Activated CD8-positive, alpha-beta memory T cell treated with anti-CD3 and anti-CD28 coated beads, Interleukin-2, amount 10 ng/mL, durations not matched to agents 7 days and 5 days (primary cell): ENCODE results near the gene MACROH2A1. TPM values are rescaled to one million over a fixed set of nuclear protein-coding genes. Genes with fewer than 3 reads are reported as not detected.
A peak's percentile ranks its signal among the peaks of the same experiment; 100 is the strongest.

ENCODE experiments used
- ATAC-seq: fragments of 150-1000 bp; cut with Tn5 transposase; one replicate; pipeline ENCODE4 v1.10.0; 2021; ENCODE audit warnings: moderate library complexity
- CTCF ChIA-PET: fragments of 350-600 bp; sonication (Branson Sonifier 250); formaldehyde crosslinking; loops from one replicate; lab custom pipeline; 2021; ENCODE audit warnings: antibody characterized with exemption; lab: Charles Lee
- DNase-seq: peaks from one replicate; pipeline ENCODE4 v3.0.0-alpha.2; 2020
- H3K27ac Mint-ChIP-seq: one replicate; pipeline ENCODE4 v1.8.0; 2021; ENCODE audit warnings: mild to moderate bottlenecking, mixed read lengths
- H3K27me3 Mint-ChIP-seq: one replicate; pipeline ENCODE4 v1.8.0; 2021; ENCODE audit warnings: mixed read lengths
- H3K36me3 Mint-ChIP-seq: one replicate; pipeline ENCODE4 v1.8.0; 2021; ENCODE audit warnings: mild to moderate bottlenecking, mixed read lengths
- H3K4me1 Mint-ChIP-seq: one replicate; pipeline ENCODE4 v1.8.0; 2021; ENCODE audit warnings: mixed read lengths
- H3K4me3 Mint-ChIP-seq: one replicate; pipeline ENCODE4 v1.8.0; 2021; ENCODE audit warnings: mild to moderate bottlenecking, moderate library complexity, mixed read lengths
- H3K9me3 Mint-ChIP-seq: one replicate; pipeline ENCODE4 v1.8.0; 2022; ENCODE audit warnings: low read depth, mixed read lengths
- total RNA-seq, 2 experiments: library from RNA; stranded (reverse); gene quantifications; one replicate each; pipeline ENCODE4 v1.2.3, GENCODE V29; 2021

MACROH2A1 gene
- total RNA-seq, 2 experiments from 2014 or later, result 281 to 327 TPM

DNA sequence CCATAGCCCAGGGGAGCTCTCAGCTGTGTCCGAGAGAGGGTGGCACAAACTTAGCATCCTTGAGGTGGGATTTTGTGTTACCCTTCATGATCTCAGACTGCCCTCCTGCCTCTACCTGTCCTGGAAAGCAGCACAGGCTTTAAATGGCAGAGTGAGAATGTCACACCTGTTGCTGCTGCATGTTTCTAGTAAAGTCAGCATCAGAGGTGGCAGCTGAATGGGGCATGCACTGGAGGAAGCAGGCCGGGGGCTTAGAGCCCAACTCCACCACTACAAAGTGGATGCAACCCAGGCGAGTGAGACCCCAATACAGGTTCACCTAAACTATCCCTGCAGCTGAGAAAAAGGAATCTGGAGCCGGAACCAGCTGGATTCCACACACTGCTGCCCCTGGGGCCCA is 51.6 kb downstream of the MACROH2A1 start:
- CTCF ChIA-PET, result interaction anchor here (0.7 kb wide), 1 partner anchor 9 kb away, joined by 3 read pairs; no protein-coding TSS in a partner anchor
- Mint-ChIP-seq H3K4me1 (no peaks in the 10 kb centered on the region), H3K27ac (no peak overlapping the region), H3K36me3 (peaks cover 36% of the 10 kb centered on the region), H3K4me3 (no peak overlapping the region), H3K27me3 (no peaks in the 10 kb centered on the region), H3K9me3 (no peaks in the 10 kb centered on the region)
- DNase-seq, result no peak
- no peak for ATAC-seq

DNA sequence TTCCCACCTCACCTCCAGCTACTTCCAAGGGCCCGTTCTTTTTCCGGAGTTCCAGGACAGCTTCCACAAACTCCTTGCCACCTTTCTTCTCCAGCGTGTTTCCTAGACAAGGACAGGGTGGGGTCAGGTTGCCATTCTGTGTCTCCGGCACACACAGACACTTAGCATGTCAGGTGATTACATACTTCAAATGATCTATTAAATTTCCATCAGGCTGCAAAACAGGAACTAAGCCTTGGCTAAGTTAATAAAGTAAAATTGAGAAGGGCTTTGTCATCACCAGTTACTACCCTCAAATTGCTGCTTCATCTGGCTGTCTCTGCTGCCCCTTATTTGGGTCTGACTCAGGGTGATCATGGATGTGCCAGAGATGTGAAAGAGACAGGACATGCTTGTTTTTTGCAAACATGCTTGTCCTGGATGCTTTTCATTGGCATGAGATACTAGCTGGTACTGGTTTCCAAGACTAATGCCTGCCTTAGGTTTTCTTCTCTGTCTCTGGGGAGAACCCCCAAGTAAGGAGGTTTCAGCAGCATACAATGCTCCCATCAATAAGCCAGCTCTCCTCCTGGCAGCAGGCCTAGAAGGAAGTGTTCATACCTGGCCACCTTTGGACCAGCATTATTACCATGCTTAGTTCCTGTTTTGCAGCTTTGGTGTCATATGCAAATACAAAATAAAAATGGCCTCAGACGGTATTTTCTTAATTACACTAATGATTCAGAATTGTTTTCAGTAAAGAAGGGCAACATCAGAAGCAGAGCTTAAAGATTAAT is 52.9 kb downstream of the MACROH2A1 start:
- Mint-ChIP-seq H3K9me3 (no peaks in the 10 kb centered on the region), H3K36me3 (peaks cover 41% of the 10 kb centered on the region), H3K27ac (no peak overlapping the region), H3K27me3 (no peaks in the 10 kb centered on the region), H3K4me1 (no peaks in the 10 kb centered on the region), H3K4me3 (no peak overlapping the region)
- ATAC-seq (no peak), DNase-seq (no peak)
- CTCF ChIA-PET, result no interaction called here

DNA sequence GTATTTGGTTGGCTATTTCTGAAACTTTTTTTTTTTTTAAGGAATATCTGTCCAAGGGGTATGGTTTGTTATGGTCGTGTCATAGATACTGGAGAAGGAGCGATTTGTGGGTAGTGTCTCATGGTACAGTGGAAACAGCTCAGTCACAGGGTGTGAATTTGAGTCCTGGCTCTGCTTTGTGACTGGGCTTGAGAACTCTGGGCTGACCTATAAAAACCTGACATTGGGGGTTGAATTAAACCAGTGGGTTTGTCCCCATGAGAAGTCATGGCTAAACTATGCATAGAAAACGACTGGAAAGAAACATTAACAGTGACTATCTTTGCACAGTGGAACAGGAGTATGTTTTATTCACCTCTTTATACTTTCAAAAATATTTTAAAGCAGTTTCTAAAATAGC is 54.7 kb downstream of the MACROH2A1 start:
- peaks cover 32% of the 10 kb centered on the region for H3K36me3 Mint-ChIP-seq
- CTCF ChIA-PET, result no interaction called here
- no peaks in the 10 kb centered on the region for H3K27me3 Mint-ChIP-seq
- no peak for DNase-seq
- H3K4me3 Mint-ChIP-seq, result no peak overlapping the region
- no peaks in the 10 kb centered on the region for H3K4me1 Mint-ChIP-seq
- ATAC-seq, result no peak
- H3K9me3 Mint-ChIP-seq, result no peaks in the 10 kb centered on the region
- H3K27ac Mint-ChIP-seq, result no peak overlapping the region

DNA sequence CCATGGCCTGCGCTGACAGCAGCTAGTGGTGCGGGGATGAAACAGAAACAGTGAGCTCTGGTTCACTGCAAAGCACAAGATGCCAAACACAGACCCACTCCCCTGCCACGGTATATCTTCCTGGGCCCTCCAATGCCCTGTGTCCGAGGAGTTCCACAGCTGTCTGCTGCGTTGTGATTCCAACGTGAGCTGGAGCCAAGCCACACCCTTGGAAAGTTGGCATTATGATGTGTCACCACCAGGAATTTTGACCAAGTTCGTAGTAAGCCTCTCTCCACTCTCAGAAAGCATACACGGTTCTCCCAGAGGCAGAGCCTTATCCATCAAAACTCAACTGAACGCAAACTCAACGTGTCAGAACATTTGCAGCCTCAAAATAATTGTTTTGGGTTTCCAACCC is 55.6 kb downstream of the MACROH2A1 start:
- DNase-seq (no peak), ATAC-seq (no peak)
- H3K36me3 Mint-ChIP-seq, result peaks cover 30% of the 10 kb centered on the region
- H3K27me3 Mint-ChIP-seq, result no peaks in the 10 kb centered on the region
- no peaks in the 10 kb centered on the region for H3K9me3 Mint-ChIP-seq
- no peak overlapping the region for H3K4me3 Mint-ChIP-seq
- H3K4me1 Mint-ChIP-seq, result no peaks in the 10 kb centered on the region
- peak overlapping the region; percentile 10 for H3K27ac Mint-ChIP-seq
- CTCF ChIA-PET, result interaction anchor here (1.2 kb wide), 1 partner anchor 209 kb away, joined by 3 read pairs; no protein-coding TSS in a partner anchor

DNA sequence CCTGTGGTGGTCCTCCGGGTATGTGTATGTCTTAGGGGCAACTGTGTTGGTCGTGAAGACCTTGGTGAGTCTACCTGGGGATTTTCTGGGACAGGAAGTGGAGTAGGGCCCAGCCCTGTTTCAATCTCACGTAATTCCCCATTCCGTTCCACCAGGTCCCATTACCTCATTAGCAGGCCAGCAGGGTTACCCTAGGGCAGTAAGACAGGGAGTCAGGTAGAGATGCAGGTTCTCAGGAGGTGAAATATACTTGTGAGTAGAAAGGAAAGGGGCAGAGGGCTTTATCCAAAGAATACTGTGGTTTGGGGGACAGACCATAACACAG is 56.5 kb downstream of the MACROH2A1 start:
- peaks cover 30% of the 10 kb centered on the region for H3K36me3 Mint-ChIP-seq
- no peak for DNase-seq

DNA sequence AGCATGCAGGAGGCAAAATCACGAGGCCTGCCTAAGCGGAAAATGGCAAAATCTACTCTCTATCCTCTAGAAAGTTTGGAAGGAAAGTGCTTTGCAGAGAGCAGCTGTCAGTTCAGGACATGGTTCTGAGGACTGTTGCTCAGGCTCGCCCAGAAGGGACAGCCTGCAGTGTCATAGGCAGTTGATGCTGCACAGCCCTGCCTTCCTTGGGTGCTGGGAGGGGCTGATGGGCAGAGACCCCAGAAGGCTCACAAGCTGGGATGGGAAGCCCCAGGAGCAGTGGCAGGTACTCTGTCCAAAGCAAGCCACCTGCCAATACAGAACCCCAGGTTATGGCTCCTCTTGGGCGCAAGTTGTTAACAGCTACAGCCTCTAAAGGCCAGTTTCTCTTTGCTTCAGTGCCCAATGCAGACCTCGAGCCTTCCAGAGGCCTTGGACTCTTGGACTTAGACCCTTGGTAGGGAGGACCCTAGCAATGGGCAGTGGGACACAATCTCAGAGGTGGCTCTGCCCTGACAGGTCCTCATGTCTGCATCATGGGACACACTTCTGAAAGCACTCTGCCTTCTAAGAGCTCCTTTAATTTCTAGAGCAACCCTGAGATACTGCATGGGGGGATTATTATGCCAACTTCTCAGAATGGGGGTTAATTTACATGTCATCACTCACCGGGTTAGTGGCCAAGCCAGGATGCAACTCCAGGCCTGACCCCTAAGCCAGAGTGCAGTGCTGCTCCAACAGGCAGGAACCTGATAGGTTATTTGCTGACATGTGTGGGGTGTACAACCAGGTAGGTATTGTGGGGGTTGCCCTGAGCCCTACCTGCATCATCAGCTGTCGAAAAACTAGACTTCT is 57.1 kb downstream of the MACROH2A1 start:
- Mint-ChIP-seq H3K27me3 (no peaks in the 10 kb centered on the region), H3K36me3 (peaks cover 30% of the 10 kb centered on the region), H3K9me3 (no peaks in the 10 kb centered on the region), H3K4me1 (no peaks in the 10 kb centered on the region), H3K4me3 (no peak overlapping the region), H3K27ac (no peak overlapping the region)
- ATAC-seq (no peak), DNase-seq (no peak)
- CTCF ChIA-PET, result no interaction called here

More for the DNA sequence above, 56.5 kb downstream of the MACROH2A1 start:
- Mint-ChIP-seq H3K4me3 (no peak overlapping the region), H3K27ac (no peak overlapping the region), H3K27me3 (no peaks in the 10 kb centered on the region), H3K9me3 (no peaks in the 10 kb centered on the region), H3K4me1 (no peaks in the 10 kb centered on the region)
- ATAC-seq, result no peak
- CTCF ChIA-PET, result no interaction called here

DNA sequence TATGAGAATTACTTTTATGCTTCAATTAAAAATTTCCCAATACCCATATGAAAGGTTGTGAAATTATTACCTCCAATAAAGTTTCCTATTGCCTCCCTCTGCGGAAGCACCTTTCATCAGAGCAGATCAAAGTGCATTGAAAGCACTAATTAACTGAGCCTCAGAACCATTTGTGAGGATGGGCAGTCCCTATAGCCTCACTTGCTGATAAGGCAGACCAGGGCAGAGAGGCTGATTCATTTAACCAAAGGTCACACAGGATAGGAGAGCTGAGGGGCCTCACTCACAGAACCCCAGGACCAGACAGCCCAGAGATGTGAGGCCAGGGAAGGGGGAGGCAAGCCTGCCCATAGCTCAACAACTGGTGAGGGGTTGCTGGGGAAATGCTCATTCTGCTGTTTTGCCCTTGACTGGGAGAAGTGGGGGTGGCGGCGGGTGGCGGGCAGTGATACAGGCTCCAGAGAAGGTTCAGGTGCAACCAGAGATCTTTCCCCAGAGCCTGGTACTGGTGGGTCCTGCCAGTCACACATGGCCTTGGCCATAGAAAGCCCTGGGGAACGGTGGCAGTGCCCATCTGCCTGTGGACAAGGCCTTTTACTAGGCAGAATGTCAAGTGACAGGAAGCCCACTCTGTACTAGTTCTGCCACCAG is 57.9 kb downstream of the MACROH2A1 start:
- no peak for ATAC-seq
- no peaks in the 10 kb centered on the region for H3K27me3 Mint-ChIP-seq
- peaks cover 30% of the 10 kb centered on the region for H3K36me3 Mint-ChIP-seq
- H3K4me3 Mint-ChIP-seq, result no peak overlapping the region
- CTCF ChIA-PET, result interaction anchor here (1.4 kb wide), 1 partner anchor 27 kb away, joined by 4 read pairs; no protein-coding TSS in a partner anchor
- H3K4me1 Mint-ChIP-seq, result no peaks in the 10 kb centered on the region
- no peak overlapping the region for H3K27ac Mint-ChIP-seq
- H3K9me3 Mint-ChIP-seq, result no peaks in the 10 kb centered on the region
- DNase-seq, result no peak

DNA sequence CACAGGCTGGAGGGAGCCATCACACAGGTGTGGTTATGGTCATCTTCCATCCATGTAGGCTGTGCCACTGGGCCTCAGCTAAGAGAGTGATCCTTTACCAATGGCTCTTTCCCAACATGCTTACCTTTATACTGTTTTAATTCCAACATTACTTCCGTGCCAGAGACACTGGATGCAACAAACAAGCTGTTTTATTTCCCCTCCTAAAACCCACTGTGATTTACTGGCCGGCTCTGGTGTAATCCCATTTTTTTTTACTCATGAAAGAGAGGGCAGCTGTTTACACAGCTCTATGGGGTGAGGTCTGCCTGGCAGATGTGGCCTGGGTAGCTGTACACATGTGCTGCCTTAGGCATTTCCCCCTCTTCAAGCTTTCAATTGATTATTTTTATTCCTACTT is 58.5 kb downstream of the MACROH2A1 start:
- no peaks in the 10 kb centered on the region for H3K4me1 Mint-ChIP-seq
- H3K27ac Mint-ChIP-seq, result no peak overlapping the region
- DNase-seq, result no peak
- no peak for ATAC-seq
- peaks cover 27% of the 10 kb centered on the region for H3K36me3 Mint-ChIP-seq
- H3K9me3 Mint-ChIP-seq, result no peaks in the 10 kb centered on the region
- CTCF ChIA-PET, result interaction anchor here (1.4 kb wide), 1 partner anchor 27 kb away, joined by 4 read pairs; no protein-coding TSS in a partner anchor
- H3K27me3 Mint-ChIP-seq, result no peaks in the 10 kb centered on the region
- H3K4me3 Mint-ChIP-seq, result no peak overlapping the region

DNA sequence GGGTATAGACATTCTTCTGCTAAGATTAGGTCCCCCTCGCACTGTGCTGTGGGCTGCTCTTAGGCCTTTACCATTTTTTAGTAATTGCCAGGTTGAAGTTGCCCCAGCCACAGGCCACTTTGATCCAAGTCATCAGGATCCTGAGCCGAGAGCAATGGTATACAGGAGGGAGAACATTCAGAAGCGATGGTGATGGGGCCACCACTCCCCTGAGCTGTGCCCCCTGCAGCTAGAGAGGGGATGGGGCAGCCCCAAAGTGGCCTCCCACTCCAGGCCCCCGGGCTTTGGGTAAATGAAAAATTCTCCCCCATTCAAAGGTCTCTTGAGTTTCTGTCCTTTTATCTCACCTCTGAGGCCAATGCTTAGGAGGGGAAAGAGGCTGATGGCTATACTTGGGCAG is 59.4 kb downstream of the MACROH2A1 start:
- CTCF ChIA-PET, result interaction anchor here (1.4 kb wide), 2 partner anchors 14 to 26 kb away, joined by 3 to 4 read pairs; no protein-coding TSS in a partner anchor
- DNase-seq (no peak), ATAC-seq (no peak)
- Mint-ChIP-seq H3K27me3 (no peaks in the 10 kb centered on the region), H3K4me3 (no peak overlapping the region), H3K9me3 (no peaks in the 10 kb centered on the region), H3K36me3 (peaks cover 25% of the 10 kb centered on the region), H3K27ac (no peak overlapping the region), H3K4me1 (peaks cover 3% of the 10 kb centered on the region)

DNA sequence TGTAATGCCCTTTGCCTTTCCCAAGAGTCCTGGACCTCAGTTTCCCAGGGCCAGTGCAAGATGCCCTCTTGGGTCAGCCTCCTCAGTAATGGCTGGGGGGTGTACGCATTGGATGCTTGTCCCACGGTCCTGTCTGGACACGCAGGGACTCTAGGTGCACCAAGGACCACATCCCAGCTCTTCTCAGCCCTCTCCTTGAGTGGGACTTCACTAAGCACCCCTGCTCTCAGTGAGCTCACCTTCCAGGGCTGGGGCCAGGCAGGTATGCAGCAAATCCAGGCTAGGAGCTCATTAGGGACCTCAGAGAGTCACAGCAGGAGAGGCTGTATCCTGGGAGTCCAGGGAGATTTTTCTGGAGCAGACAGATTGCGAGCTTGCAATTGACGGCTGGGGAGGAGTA is 59.8 kb downstream of the MACROH2A1 start:
- ATAC-seq, result no peak
- H3K4me3 Mint-ChIP-seq, result no peak overlapping the region

DNA sequence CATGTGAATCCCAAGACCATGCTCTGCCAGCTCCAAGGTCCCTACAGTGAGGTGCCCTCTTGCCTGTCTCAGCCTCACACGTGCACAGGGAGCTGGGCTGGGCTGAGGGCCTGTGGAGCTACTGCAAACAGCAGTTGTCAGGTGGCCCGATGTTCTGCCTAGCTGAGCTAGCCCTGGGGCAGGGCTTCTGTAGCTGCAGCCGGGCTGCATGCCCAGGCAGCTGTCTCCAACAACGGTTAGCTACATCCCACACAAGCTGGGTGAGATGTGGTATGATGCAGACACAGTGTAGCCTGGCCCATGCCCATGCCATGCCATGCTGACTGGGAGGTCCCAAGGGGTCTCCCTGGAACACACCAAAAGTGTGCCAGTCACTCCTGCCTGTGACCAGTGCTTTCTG is 62.0 kb downstream of the MACROH2A1 start:
- Mint-ChIP-seq H3K4me3 (no peak overlapping the region), H3K27me3 (no peaks in the 10 kb centered on the region), H3K4me1 (peaks cover 3% of the 10 kb centered on the region), H3K27ac (no peak overlapping the region), H3K9me3 (no peaks in the 10 kb centered on the region), H3K36me3 (peaks cover 12% of the 10 kb centered on the region)
- ATAC-seq (no peak), DNase-seq (no peak)
- CTCF ChIA-PET, result no interaction called here

More for the DNA sequence above, 59.8 kb downstream of the MACROH2A1 start:
- DNase-seq, result no peak
- no peaks in the 10 kb centered on the region for H3K27me3 Mint-ChIP-seq
- CTCF ChIA-PET, result interaction anchor here (1.4 kb wide), 1 partner anchor 14 kb away, joined by 3 read pairs; no protein-coding TSS in a partner anchor
- no peak overlapping the region for H3K27ac Mint-ChIP-seq
- H3K36me3 Mint-ChIP-seq, result peaks cover 30% of the 10 kb centered on the region
- peaks cover 3% of the 10 kb centered on the region for H3K4me1 Mint-ChIP-seq
- H3K9me3 Mint-ChIP-seq, result no peaks in the 10 kb centered on the region

DNA sequence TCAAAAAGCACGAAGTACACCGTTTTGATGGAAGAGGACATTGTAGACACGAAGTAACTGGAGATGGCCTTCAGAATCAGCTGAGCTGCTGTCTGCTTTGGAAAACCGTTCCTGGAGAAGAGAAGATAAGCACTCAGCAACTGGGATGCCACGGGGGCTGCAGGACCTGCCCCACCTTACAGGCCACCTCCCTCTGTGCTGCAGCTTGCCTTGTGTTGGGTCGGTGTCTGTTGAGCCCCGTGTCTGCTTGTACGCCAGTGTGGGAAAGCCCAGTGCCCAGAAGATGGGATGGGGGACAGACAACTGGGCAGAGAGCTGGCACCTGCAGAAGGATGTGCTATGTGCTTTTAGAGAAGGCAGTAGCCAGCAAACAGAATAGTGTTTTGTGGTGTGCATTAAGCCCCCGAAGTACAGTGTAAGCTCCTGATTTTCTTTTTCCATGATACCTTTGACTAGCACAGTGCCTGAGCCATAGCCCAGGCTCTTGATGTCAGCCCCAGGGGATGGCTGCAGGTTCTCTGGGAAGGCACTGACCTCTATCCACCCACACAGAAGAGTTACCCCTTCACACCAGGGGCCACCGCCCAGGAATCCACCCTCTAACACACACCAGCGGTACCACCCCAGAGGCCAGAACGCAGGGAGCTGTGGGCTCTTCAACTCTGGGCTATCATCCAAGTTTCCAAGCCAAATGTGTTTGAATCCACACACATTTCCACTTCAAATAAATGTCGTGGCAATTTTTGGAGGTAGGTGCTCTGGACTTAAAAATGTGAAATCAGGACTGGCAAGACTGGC is 63.8 kb downstream of the MACROH2A1 start:
- H3K36me3 Mint-ChIP-seq, result peaks cover 5% of the 10 kb centered on the region
- H3K4me1 Mint-ChIP-seq, result peaks cover 3% of the 10 kb centered on the region
- ATAC-seq (no peak), DNase-seq (no peak)
- H3K27ac Mint-ChIP-seq, result no peak overlapping the region
- H3K27me3 Mint-ChIP-seq, result no peaks in the 10 kb centered on the region
- H3K9me3 Mint-ChIP-seq, result no peaks in the 10 kb centered on the region
- no peak overlapping the region for H3K4me3 Mint-ChIP-seq
- CTCF ChIA-PET, result no interaction called here
